Endothelial cell of umbilical vein (primary cell): Measurements from ENCODE around the gene GCNA. TPM values are rescaled to one million over a fixed set of nuclear protein-coding genes. Genes with fewer than 3 reads are reported as not detected.
A peak's percentile ranks its signal among the peaks of the same experiment; 100 is the strongest.

Experiments used
- BruUV-seq: library from RNA; stranded (reverse); fragments of 400-500 nt; replicated peaks from 2 replicates; lab custom pipeline; 2021; lab: Mats Ljungman, UMichigan
- CTCF ChIA-PET: fragments of 300-600, 350-600 bp; sonication (Branson Sonifier 250); formaldehyde crosslinking; loops from one replicate; lab custom pipeline; 2021; ENCODE audit warnings: antibody characterized with exemption, inconsistent platforms; lab: Charles Lee
- POLR2A ChIA-PET: fragments of 300-600, 350-600 bp; sonication (Branson Sonifier 250); formaldehyde crosslinking; loops from one replicate; lab custom pipeline; 2021; ENCODE audit warnings: antibody characterized with exemption, inconsistent platforms; lab: Charles Lee
- DNase-seq: peaks from one replicate; pipeline ENCODE4 v3.0.0-alpha.2; 2011; ENCODE audit warnings: low read depth, low spot score
- FAIRE-seq: peaks from 2 replicates; lab custom pipeline; 2011; peaks lifted over from hg19 to GRCh38; lab: Jason Lieb, UNC
- H2AFZ ChIP-seq: 2 replicates; pipeline ENCODE4 v1.6.0; 2012; ENCODE audit warnings: low read depth, low read length, control low read depth, inconsistent platforms
- H3K27ac ChIP-seq: 2 replicates; pipeline ENCODE4 v1.5.1; 2011; ENCODE audit warnings: low read depth, mild to moderate bottlenecking, control low read depth, low read length, moderate library complexity; ENCODE audit not compliant: insufficient read depth
- H3K27me3 ChIP-seq, 2 experiments: 2 replicates each; pipeline versions ENCODE4 v1.6.0 to v1.6.1; 2011; ENCODE audit warnings: low read length in 2 of 2, mixed read lengths in 1 of 2; ENCODE audit not compliant: control insufficient read depth in 2 of 2, insufficient read depth in 2 of 2
- H3K36me3 ChIP-seq, 2 experiments: 2 replicates in 1 of 2; 3 replicates in 1 of 2; pipeline ENCODE4 v1.5.1; 2011; ENCODE audit warnings: low read length in 2 of 2, mild to moderate bottlenecking in 1 of 2, moderate library complexity in 1 of 2; ENCODE audit not compliant: control insufficient read depth in 2 of 2, insufficient read depth in 2 of 2; ENCODE audit errors: extremely low read depth in 1 of 2
- H3K4me1 ChIP-seq: 3 replicates; pipeline ENCODE4 v1.5.1; 2011; ENCODE audit warnings: mild to moderate bottlenecking, low read length; ENCODE audit not compliant: control insufficient read depth, insufficient read depth; ENCODE audit errors: extremely low read depth
- H3K4me2 ChIP-seq: 2 replicates; pipeline ENCODE4 v1.6.1; 2011; ENCODE audit warnings: low read length, control low read depth, mixed read lengths; ENCODE audit not compliant: insufficient read depth
- H3K4me3 ChIP-seq, 3 experiments: fragments of 200-600 bp in 1 of 3; sonication (generic), shearing (Covaris generic) in 1 of 3; replicated peaks in 1 of 3; 2 replicates each; pipeline ENCODE4 v1.5.1; 2011 to 2016; ENCODE audit warnings: control low read depth in 3 of 3, low read length in 3 of 3, mild to moderate bottlenecking in 2 of 3, inconsistent platforms in 1 of 3, low read depth in 1 of 3, moderate library complexity in 1 of 3; ENCODE audit not compliant: insufficient read depth in 1 of 3
- H3K79me2 ChIP-seq: 2 replicates; pipeline ENCODE4 v1.6.0; 2012; ENCODE audit warnings: low read length, inconsistent platforms; ENCODE audit not compliant: control insufficient read depth, insufficient read depth
- H3K9ac ChIP-seq: replicated peaks from 2 replicates; pipeline ENCODE3; 2011; ENCODE audit warnings: low read length, control low read depth; ENCODE audit not compliant: insufficient read depth; ENCODE audit errors: extremely low read depth
- H3K9me1 ChIP-seq: replicated peaks from 3 replicates; pipeline ENCODE4 v1.6.0; 2011; ENCODE audit warnings: mild to moderate bottlenecking, low read length; ENCODE audit not compliant: control insufficient read depth, insufficient read depth; ENCODE audit errors: extremely low read depth
- H3K9me3 ChIP-seq: replicated peaks from 2 replicates; pipeline ENCODE4 v1.5.1; 2012; ENCODE audit warnings: low read length, inconsistent platforms; ENCODE audit not compliant: control insufficient read depth, insufficient read depth
- H4K20me1 ChIP-seq: replicated peaks from 2 replicates; pipeline ENCODE3; 2011; ENCODE audit warnings: mild to moderate bottlenecking, low read length; ENCODE audit not compliant: control insufficient read depth, insufficient read depth; ENCODE audit errors: extremely low read depth
- EZH2 ChIP-seq: IDR thresholded peaks from 2 replicates; pipeline ENCODE4 v1.6.1; 2012; ENCODE audit warnings: borderline replicate concordance, low read depth, mild to moderate bottlenecking, moderate library complexity, low read length, inconsistent platforms; ENCODE audit not compliant: severe bottlenecking
- FOS ChIP-seq: IDR thresholded peaks from 2 replicates; pipeline ENCODE4 v1.6.1; 2011; ENCODE audit warnings: mild to moderate bottlenecking, low read length, moderate library complexity, borderline replicate concordance; ENCODE audit not compliant: insufficient read depth
- GATA2 ChIP-seq: IDR thresholded peaks from 2 replicates; pipeline ENCODE4 v1.7.0; 2011; ENCODE audit warnings: low read depth, mild to moderate bottlenecking, moderate library complexity, mixed read lengths, low read length; ENCODE audit not compliant: insufficient read length, insufficient read depth
- JUN ChIP-seq: IDR thresholded peaks from 2 replicates; pipeline ENCODE4 v1.6.1; 2011; ENCODE audit warnings: borderline replicate concordance, low read depth; ENCODE audit not compliant: insufficient read length, insufficient read depth
- MYC ChIP-seq: IDR thresholded peaks from one replicate; pipeline ENCODE4 v1.6.1; 2011; ENCODE audit warnings: mild to moderate bottlenecking, low read depth, low read length
- POLR2A ChIP-seq: IDR thresholded peaks from 2 replicates; pipeline ENCODE4 v1.6.1; 2012; ENCODE audit warnings: low read depth, mild to moderate bottlenecking, control low read depth, low read length
- POLR2AphosphoS5 ChIP-seq: IDR thresholded peaks from 2 replicates; pipeline ENCODE4 v1.6.1; 2012; ENCODE audit warnings: low read depth, mild to moderate bottlenecking, control low read depth, low read length, moderate library complexity; ENCODE audit not compliant: insufficient read depth
- dilution Hi-C: fragments of 300-500 bp; cut with MboI; formaldehyde crosslinking; loops from one replicate; pipeline ENCODE4 v1.15.0; 2019; ENCODE audit warnings: low sequenced_read_pairs; ENCODE audit not compliant: extremely low pct_ligation_motif_present
- intact Hi-C: fragments of 100-400 bp; cut with micrococcal nuclease; formaldehyde crosslinking; loops from one replicate; pipeline ENCODE4 v1.10.0; 2022
- polyA plus RNA-seq, 4 experiments: library from polyadenylated mRNA; depleted of rRNA in 3 of 4; stranded (reverse) in 3 of 4; unstranded in 1 of 4; fragments of >200 nt; gene quantifications; 2 replicates each; pipeline versions ENCODE4 v1.2.1 to v1.2.3, GENCODE V29; 2011 to 2012; ENCODE audit warnings: missing spikeins in 1 of 4
- total RNA-seq: library from RNA; stranded (reverse); gene quantifications from 2 replicates; pipeline ENCODE4 v1.2.3, GENCODE V29; 2021
- TF ChIP-seq, protein P1 (sequence below): IDR thresholded peaks from 2 replicates; pipeline ENCODE4 v1.6.1; 2011; ENCODE audit not compliant: insufficient read depth, insufficient read length
- TF ChIP-seq, protein P2 (sequence below), 2 donors: IDR thresholded peaks; 1 replicate in 1 of 2; 2 replicates in 1 of 2; pipeline ENCODE4 v1.5.1; 2011; ENCODE audit warnings: low read length in 2 of 2, mild to moderate bottlenecking in 2 of 2, moderate library complexity in 2 of 2, control low read depth in 1 of 2, inconsistent platforms in 1 of 2, low read depth in 1 of 2; ENCODE audit not compliant: insufficient read depth in 1 of 2; ENCODE audit errors: extremely low read depth in 1 of 2

Gene GCNA
- total and polyA plus RNA-seq, 2 donors (not counting 3 experiments of a cell fraction or from before 2014, with no cell fraction given): 1.0 to 4.0 TPM

DNA sequence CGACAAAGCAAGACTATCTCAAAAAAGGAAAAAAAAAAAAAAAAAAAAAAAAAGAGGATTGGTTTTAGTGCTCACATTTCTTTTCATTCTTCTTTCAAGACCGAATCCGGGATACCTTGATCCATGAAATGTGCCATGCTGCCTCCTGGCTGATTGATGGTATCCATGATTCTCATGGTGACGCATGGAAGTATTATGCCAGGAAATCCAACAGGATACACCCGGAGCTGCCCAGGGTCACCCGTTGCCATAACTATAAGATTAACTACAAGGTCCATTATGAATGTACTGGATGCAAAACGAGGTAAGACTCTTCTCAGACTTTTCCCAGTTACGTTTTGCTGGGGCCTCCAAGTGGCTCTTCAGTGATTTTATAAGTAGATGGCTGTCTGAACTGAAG, 34.0 kb downstream of the GCNA start:
- Histone ChIP-seq H3K9ac (peak overlapping the region; percentile 5), H3K79me2 (no peaks in the 10 kb centered on the region), H3K27me3 (no peaks in the 10 kb centered on the region), H3K9me1 (no peaks in the 10 kb centered on the region), H4K20me1 (no peaks in the 10 kb centered on the region), H3K4me3 (no peak overlapping the region), H3K4me2 (peak overlapping the region; percentile 25), H3K36me3 (peaks cover 0 to 17% of the 10 kb centered on the region in 2 experiments), H3K9me3 (no peaks in the 10 kb centered on the region), H3K4me1 (peaks cover 10% of the 10 kb centered on the region), H2AFZ (no peak overlapping the region), H3K27ac (peak overlapping the region; percentile 78)
- intact Hi-C loops (loop anchor here (5.0 kb wide), 2 partner anchors 40 to 80 kb away; partner anchors contain the start of gene OGT), dilution Hi-C loops (no loop called here)
- peak; percentile 85 for DNase-seq
- FAIRE-seq: peak; percentile 94
- CTCF ChIA-PET: interaction anchor here (1.3 kb wide), 1 partner anchor 10 kb away, joined by 3 read pairs; no protein-coding TSS in a partner anchor
- BruUV-seq: no TSS peak
- POLR2A ChIA-PET: no interaction called here
- TF ChIP-seq JUN (peak; percentile 73), GATA2 (peak; percentile 21), POLR2AphosphoS5 (no peak)
- TF ChIP-seq, protein P1, sequence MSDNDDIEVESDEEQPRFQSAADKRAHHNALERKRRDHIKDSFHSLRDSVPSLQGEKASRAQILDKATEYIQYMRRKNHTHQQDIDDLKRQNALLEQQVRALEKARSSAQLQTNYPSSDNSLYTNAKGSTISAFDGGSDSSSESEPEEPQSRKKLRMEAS: no peak

DNA sequence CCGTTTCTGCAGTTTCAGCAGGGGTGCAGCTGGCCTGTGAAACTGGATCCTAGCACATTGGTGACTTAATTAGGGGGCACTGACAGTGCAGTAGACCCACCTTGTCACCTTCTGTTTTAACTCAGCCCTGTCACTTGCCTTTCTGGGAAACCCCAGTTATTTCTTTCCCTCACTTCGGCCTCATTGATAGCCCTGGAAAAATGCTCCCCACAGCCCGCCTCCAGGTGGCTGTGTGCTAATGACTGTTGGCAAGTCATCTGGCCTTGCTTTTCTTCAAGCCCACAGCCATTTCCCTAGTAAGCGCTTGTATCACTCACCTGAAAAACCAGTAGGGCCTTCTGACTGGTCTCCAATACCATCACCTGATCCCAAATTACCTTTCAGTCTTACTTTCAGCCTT, 36.8 kb downstream of the GCNA start:
- intact Hi-C loops (no loop called here), dilution Hi-C loops (no loop called here)
- Histone ChIP-seq H3K27me3 (no peaks in the 10 kb centered on the region), H3K9me1 (no peaks in the 10 kb centered on the region), H3K9me3 (no peaks in the 10 kb centered on the region), H3K27ac (no peak overlapping the region), H3K36me3 (peaks cover 0 to 12% of the 10 kb centered on the region in 2 experiments), H3K4me1 (peaks cover 7% of the 10 kb centered on the region), H4K20me1 (no peaks in the 10 kb centered on the region), H2AFZ (no peak overlapping the region), H3K4me3 (no peak overlapping the region), H3K9ac (no peak overlapping the region), H3K4me2 (no peak overlapping the region), H3K79me2 (no peaks in the 10 kb centered on the region)
- DNase-seq: no peak
- no peak for TF ChIP-seq JUN
- no peak for TF ChIP-seq POLR2AphosphoS5
- TF ChIP-seq EZH2: no peak
- TF ChIP-seq GATA2: no peak
- no peak for TF ChIP-seq MYC
- TF ChIP-seq POLR2A: no peak
- no peak for TF ChIP-seq FOS
- TF ChIP-seq, protein P2, sequence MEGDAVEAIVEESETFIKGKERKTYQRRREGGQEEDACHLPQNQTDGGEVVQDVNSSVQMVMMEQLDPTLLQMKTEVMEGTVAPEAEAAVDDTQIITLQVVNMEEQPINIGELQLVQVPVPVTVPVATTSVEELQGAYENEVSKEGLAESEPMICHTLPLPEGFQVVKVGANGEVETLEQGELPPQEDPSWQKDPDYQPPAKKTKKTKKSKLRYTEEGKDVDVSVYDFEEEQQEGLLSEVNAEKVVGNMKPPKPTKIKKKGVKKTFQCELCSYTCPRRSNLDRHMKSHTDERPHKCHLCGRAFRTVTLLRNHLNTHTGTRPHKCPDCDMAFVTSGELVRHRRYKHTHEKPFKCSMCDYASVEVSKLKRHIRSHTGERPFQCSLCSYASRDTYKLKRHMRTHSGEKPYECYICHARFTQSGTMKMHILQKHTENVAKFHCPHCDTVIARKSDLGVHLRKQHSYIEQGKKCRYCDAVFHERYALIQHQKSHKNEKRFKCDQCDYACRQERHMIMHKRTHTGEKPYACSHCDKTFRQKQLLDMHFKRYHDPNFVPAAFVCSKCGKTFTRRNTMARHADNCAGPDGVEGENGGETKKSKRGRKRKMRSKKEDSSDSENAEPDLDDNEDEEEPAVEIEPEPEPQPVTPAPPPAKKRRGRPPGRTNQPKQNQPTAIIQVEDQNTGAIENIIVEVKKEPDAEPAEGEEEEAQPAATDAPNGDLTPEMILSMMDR (IDR thresholded peaks at IDR 0.05; ENCODE audit: extremely low read depth in 1 of 2, insufficient read depth in 1 of 2, low read depth in 1 of 2, low read length in 2 of 2): no peak
- TF ChIP-seq, protein P1: no peak
- no peak for FAIRE-seq
- CTCF ChIA-PET: no interaction called here
- no TSS peak for BruUV-seq
- POLR2A ChIA-PET: no interaction called here
